Measurements from ENCODE around the gene CCDC175. TPM values are rescaled to one million over a fixed set of nuclear protein-coding genes. Genes with fewer than 3 reads are reported as not detected.

The CCDC175 gene
- not detected in 2 replicates for total RNA-seq

- Mint-ChIP-seq H3K36me3 (ENCODE audit: low read depth) (no peaks in the 10 kb centered on the region), H3K4me1 (ENCODE audit: low read depth) (peaks cover 7% of the 10 kb centered on the region), H3K9me3 (no peaks in the 10 kb centered on the region), H3K27ac (no peak within 1 kb of the TSS), H3K27me3 (ENCODE audit: low read depth) (peaks cover 23% of the 10 kb centered on the region), H3K4me3 (ENCODE audit: low read depth) (peak within 1 kb of the TSS; percentile 70)
- peak; percentile 71 for DNase-seq (ENCODE audit: low spot score)
- intact Hi-C loops (cut with micrococcal nuclease) = loop anchor here (1.0 to 2.0 kb wide), 2 partner anchors 69 to 450 kb away; no protein-coding TSS in a partner anchor
Observed at GRCh38 chr14:59576332-59577294, at the start of gene CCDC175. Gene CCDC175, minus strand, starts transcription at chr14:59576812. Its CDS starts 37 bp downstream, at chr14:59576775.

DNA sequence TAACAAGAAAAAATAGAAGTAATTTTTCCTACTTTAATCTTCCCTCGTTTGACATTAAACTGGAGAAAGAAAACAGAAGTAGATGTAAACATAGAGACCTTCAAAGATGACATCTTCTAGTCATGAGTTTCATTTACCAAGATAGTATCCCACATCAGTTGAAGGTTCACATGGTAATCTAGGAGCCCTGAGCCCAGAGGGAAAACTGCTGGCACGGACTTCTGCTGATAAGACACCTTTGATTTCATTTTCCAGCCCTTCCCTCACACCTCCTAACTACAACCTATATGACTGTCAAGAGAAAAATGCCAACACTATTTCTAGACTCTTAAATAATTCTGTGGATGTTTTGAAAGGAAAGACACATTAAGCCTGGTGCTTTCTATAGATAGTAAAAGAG lies 46.0 kb upstream of the CCDC175 start:
- DNase-seq (ENCODE audit: low spot score) = no peak
- Mint-ChIP-seq H3K9me3 (no peaks in the 10 kb centered on the region), H3K27ac (no peak overlapping the region), H3K4me3 (ENCODE audit: low read depth) (no peak overlapping the region), H3K27me3 (ENCODE audit: low read depth) (peaks cover 3% of the 10 kb centered on the region), H3K4me1 (ENCODE audit: low read depth) (no peaks in the 10 kb centered on the region), H3K36me3 (ENCODE audit: low read depth) (no peaks in the 10 kb centered on the region)
- intact Hi-C loops (cut with micrococcal nuclease) = no loop called here

DNA sequence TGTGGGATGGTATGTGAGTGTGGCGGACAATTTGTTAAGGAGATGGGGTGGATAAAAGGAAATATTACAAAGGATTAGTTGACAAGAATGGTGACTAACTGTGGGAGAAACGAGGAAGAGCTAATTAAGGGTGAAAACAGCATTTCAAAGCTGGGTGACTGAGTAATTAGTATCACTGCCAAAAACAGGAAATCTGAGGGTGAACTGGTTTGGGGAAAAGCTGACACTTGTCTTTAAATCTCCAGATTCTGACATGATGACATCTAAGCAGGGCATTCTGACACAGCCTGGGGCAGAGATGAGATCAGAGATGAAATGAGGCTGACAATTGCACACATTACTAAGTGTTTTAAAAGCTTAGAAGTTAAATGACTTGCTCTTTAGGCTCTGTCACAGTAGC lies 42.4 kb upstream of the CCDC175 start:
- Mint-ChIP-seq H3K4me1 (ENCODE audit: low read depth) (no peaks in the 10 kb centered on the region), H3K27ac (no peak overlapping the region), H3K36me3 (ENCODE audit: low read depth) (no peaks in the 10 kb centered on the region), H3K9me3 (no peaks in the 10 kb centered on the region), H3K27me3 (ENCODE audit: low read depth) (no peaks in the 10 kb centered on the region), H3K4me3 (ENCODE audit: low read depth) (no peak overlapping the region)
- DNase-seq (ENCODE audit: low spot score) = no peak
- intact Hi-C loops (cut with micrococcal nuclease) = no loop called here

DNA sequence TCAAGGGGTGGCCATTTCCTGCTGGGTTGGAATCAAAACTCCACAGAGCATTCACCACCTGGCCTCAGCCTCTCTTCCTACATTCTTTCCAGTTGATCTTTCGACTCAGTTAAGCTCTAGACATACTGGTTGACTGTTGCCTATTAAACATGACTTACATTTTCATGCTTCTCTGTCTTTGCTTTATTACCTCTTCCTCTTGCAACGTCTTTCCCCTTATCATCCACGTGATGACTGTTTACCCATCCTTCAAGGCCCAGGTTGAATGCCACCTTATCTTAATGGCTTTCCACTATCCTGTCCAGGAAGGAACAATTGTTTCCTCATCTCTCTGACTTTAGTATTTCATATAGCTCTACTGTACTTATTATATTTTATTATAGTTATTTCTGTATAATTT lies 24.4 kb upstream of the CCDC175 start:
- Mint-ChIP-seq H3K4me1 (ENCODE audit: low read depth) (no peaks in the 10 kb centered on the region), H3K4me3 (ENCODE audit: low read depth) (no peak overlapping the region), H3K9me3 (no peaks in the 10 kb centered on the region), H3K27me3 (ENCODE audit: low read depth) (peaks cover 9% of the 10 kb centered on the region), H3K36me3 (ENCODE audit: low read depth) (no peaks in the 10 kb centered on the region), H3K27ac (no peak overlapping the region)
- DNase-seq (ENCODE audit: low spot score) = no peak
- intact Hi-C loops (cut with micrococcal nuclease) = no loop called here

DNA sequence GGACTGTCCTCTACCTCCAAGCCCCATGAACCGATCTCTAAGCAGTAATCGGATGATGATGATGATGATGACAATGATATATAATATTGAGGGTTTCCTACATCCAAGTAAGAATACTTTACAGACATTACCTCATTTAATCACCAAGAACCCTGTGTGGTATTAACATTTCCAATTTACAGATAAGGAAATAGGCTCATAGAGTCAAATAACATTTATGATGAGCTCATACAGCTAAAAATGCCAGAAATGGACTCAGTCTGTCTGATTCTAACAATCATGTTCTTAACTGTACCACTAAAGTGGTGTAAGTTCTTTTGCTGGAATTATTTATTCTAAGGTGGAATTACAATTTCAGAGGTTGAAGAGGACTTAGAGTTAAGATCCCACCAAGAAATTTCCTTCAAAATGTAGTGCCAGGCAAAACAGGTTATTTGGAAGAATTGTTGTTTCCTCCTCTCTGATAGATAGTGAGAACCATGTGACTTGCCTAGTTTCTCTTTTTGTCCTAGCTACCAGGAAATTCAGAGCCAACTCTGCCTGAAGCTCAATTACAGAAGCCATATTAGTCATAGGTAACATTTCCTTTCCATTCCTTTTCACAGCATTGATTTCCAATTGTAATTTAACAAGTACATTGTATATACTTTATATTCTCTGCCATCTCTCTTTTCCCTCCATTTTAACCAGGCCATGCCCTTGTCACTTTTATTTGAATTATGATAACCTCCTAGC lies 23.8 kb upstream of the CCDC175 start:
- DNase-seq (ENCODE audit: low spot score) = no peak
- H3K27ac Mint-ChIP-seq = no peak overlapping the region
- H3K36me3 Mint-ChIP-seq (ENCODE audit: low read depth) = no peaks in the 10 kb centered on the region
- H3K27me3 Mint-ChIP-seq (ENCODE audit: low read depth) = peaks cover 9% of the 10 kb centered on the region
- H3K4me1 Mint-ChIP-seq (ENCODE audit: low read depth) = no peaks in the 10 kb centered on the region
- no peak overlapping the region for H3K4me3 Mint-ChIP-seq (ENCODE audit: low read depth)
- intact Hi-C loops (cut with micrococcal nuclease) = no loop called here
- H3K9me3 Mint-ChIP-seq = no peaks in the 10 kb centered on the region

DNA sequence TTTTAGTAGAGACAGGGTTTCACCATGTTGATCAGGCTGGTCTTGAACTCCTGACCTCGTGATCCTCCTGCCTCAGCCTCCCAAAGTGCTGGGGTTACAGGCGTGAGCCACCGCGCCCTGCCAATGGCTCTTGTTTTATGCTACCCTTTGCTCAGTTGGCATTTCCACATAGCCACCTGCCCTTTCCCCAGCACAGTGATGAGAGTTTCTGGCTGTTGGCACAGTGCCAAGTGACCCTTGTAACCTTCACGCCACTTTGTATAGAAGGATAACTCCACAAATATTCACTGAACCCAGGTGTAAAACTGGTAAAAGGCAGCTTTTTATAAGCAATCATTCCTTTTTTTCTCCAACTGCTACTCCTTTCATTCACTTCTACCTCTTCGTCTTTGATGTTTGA lies 18.5 kb upstream of the CCDC175 start:
- Mint-ChIP-seq H3K4me3 (ENCODE audit: low read depth) (no peak overlapping the region), H3K36me3 (ENCODE audit: low read depth) (no peaks in the 10 kb centered on the region), H3K4me1 (ENCODE audit: low read depth) (no peaks in the 10 kb centered on the region), H3K27me3 (ENCODE audit: low read depth) (peaks cover 5% of the 10 kb centered on the region), H3K9me3 (peaks cover 4% of the 10 kb centered on the region), H3K27ac (no peak overlapping the region)
- intact Hi-C loops (cut with micrococcal nuclease) = no loop called here
- no peak for DNase-seq (ENCODE audit: low spot score)

- H3K27me3 Mint-ChIP-seq (ENCODE audit: low read depth) = peaks cover 1% of the 10 kb centered on the region
- no peak overlapping the region for H3K27ac Mint-ChIP-seq
- H3K4me1 Mint-ChIP-seq (ENCODE audit: low read depth) = no peaks in the 10 kb centered on the region
- no peaks in the 10 kb centered on the region for H3K36me3 Mint-ChIP-seq (ENCODE audit: low read depth)
- no peak overlapping the region for H3K4me3 Mint-ChIP-seq (ENCODE audit: low read depth)
- H3K9me3 Mint-ChIP-seq = peaks cover 4% of the 10 kb centered on the region
- DNase-seq (ENCODE audit: low spot score) = no peak
- intact Hi-C loops (cut with micrococcal nuclease) = no loop called here
Observed at GRCh38 chr14:59591641-59592370, 15.2 kb upstream of the CCDC175 start.

DNA sequence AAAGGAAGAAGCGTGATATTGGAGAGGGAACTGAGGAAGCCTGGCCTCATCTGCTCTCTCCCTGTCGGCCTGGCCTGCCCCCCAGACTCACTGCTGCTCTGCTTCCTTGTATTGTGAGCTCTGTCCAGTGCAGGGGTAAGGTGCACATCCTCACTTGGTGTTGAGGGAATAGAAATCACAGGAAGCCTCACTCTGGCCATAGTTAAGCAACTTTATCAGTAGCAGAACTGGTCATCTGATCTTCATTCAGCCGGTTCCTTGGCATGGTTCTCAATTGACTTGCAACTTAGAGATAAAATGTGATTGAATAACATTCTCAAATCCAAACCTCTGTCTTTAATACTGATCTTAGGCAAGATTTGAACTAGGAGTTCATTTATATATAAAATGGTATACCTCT lies 11.5 kb upstream of the CCDC175 start:
- H3K4me1 Mint-ChIP-seq (ENCODE audit: low read depth) = peaks cover 5% of the 10 kb centered on the region
- H3K36me3 Mint-ChIP-seq (ENCODE audit: low read depth) = no peaks in the 10 kb centered on the region
- no peaks in the 10 kb centered on the region for H3K27me3 Mint-ChIP-seq (ENCODE audit: low read depth)
- H3K27ac Mint-ChIP-seq = no peak overlapping the region
- intact Hi-C loops (cut with micrococcal nuclease) = no loop called here
- peaks cover 4% of the 10 kb centered on the region for H3K9me3 Mint-ChIP-seq
- H3K4me3 Mint-ChIP-seq (ENCODE audit: low read depth) = no peak overlapping the region
- no peak for DNase-seq (ENCODE audit: low spot score)

- no peaks in the 10 kb centered on the region for H3K36me3 Mint-ChIP-seq (ENCODE audit: low read depth)
- no peaks in the 10 kb centered on the region for H3K27me3 Mint-ChIP-seq (ENCODE audit: low read depth)
- peaks cover 5% of the 10 kb centered on the region for H3K4me1 Mint-ChIP-seq (ENCODE audit: low read depth)
- H3K4me3 Mint-ChIP-seq (ENCODE audit: low read depth) = peak overlapping the region; percentile 19
- H3K27ac Mint-ChIP-seq = no peak overlapping the region
- no peak for DNase-seq (ENCODE audit: low spot score)
- no peaks in the 10 kb centered on the region for H3K9me3 Mint-ChIP-seq
- intact Hi-C loops (cut with micrococcal nuclease) = no loop called here
Observed at GRCh38 chr14:59585891-59586554, 9.4 kb upstream of the CCDC175 start.

DNA sequence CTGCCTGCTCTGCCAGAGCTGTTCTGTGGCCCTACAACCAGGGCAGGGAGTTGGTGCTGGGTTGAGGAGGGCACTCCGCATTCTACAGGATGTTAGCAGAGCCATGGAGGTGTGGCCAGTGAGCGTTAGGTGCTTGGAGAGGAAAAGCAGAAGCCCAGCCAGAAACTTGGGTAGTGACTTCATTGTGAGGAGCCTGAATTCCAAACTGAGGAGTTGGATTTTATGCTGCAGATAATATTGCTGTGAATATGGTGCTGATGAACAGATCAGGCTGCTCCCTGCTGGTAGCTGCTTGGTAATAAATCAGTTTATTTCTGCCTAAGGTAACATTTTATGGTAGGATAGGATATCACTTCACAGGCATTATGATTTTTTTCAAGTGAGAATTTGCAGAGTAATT lies 7.1 kb upstream of the CCDC175 start:
- DNase-seq (ENCODE audit: low spot score) = no peak
- no peak overlapping the region for H3K4me3 Mint-ChIP-seq (ENCODE audit: low read depth)
- H3K36me3 Mint-ChIP-seq (ENCODE audit: low read depth) = no peaks in the 10 kb centered on the region
- intact Hi-C loops (cut with micrococcal nuclease) = no loop called here
- no peaks in the 10 kb centered on the region for H3K9me3 Mint-ChIP-seq
- H3K4me1 Mint-ChIP-seq (ENCODE audit: low read depth) = peaks cover 5% of the 10 kb centered on the region
- H3K27ac Mint-ChIP-seq = no peak overlapping the region
- no peaks in the 10 kb centered on the region for H3K27me3 Mint-ChIP-seq (ENCODE audit: low read depth)

DNA sequence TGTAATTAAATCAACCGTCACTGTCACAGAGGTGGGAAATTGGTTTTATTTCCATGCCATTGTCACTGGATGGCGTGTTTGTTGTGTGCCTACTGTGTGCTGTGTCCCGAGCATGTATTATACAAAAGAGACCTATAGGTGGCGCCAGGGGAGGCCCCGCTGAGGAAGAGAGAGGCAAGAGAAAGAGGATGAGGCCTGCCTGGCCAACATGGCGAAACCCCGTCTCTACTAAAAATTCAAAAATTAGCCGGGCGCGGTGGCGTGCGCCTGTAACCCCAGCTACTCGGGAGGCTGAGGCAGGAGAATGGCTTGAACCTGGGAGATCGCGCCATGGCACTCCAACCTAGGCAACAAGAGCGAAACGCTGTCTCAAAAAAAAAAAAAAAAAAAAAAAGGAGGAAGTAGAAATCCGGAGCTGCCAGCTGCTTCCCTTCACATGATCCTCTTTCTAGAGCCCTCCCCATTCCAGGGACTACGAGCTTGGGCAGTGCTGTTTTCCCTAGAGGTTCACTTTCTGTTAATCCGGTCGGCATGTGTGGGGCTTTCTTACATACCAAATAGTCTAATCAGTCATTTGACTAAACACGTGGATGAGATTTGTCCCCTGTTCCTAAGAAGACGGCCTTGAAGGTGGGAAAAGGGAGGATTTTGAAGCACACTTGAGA lies 6.4 kb upstream of the CCDC175 start:
- no peak for DNase-seq (ENCODE audit: low spot score)
- Mint-ChIP-seq H3K9me3 (no peaks in the 10 kb centered on the region), H3K36me3 (ENCODE audit: low read depth) (no peaks in the 10 kb centered on the region), H3K27ac (no peak overlapping the region), H3K4me1 (ENCODE audit: low read depth) (peaks cover 5% of the 10 kb centered on the region), H3K27me3 (ENCODE audit: low read depth) (no peaks in the 10 kb centered on the region), H3K4me3 (ENCODE audit: low read depth) (no peak overlapping the region)
- intact Hi-C loops (cut with micrococcal nuclease) = no loop called here

DNA sequence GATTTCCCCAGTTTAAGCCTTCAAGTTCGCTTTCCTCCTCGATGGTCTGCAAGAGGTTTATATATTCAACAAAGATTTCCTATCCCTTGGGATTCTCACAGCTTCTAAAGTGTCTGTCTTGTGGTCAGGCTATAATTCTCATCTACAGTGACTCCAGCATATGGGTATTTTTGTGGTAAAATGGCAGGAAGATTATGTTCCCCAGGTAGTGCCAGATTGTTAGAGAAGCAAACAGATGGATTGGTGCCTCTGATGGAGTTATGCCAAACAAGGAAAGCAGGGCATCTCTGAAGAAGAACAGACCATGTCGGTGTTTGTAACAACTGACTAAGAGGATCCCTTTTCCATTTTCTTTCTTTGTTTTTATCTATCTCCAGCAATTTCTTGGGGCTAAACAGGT lies 5.5 kb upstream of the CCDC175 start:
- H3K27ac Mint-ChIP-seq = no peak overlapping the region
- no peak overlapping the region for H3K4me3 Mint-ChIP-seq (ENCODE audit: low read depth)
- H3K9me3 Mint-ChIP-seq = no peaks in the 10 kb centered on the region
- H3K36me3 Mint-ChIP-seq (ENCODE audit: low read depth) = no peaks in the 10 kb centered on the region
- DNase-seq (ENCODE audit: low spot score) = no peak
- H3K27me3 Mint-ChIP-seq (ENCODE audit: low read depth) = no peaks in the 10 kb centered on the region
- intact Hi-C loops (cut with micrococcal nuclease) = no loop called here
- peaks cover 5% of the 10 kb centered on the region for H3K4me1 Mint-ChIP-seq (ENCODE audit: low read depth)
